Left lung (tissue), 10 donors: Measurements from ENCODE around the gene HOXD11. TPM values are rescaled to one million over a fixed set of nuclear protein-coding genes. Genes with fewer than 3 reads are reported as not detected.
A peak's percentile ranks its signal among the peaks of the same experiment; 100 is the strongest.

Experiments
- ATAC-seq: fragments of 200-7000 bp; cut with Tn5 transposase; one replicate; pipeline ENCODE4 v1.9.1; 2020; ENCODE audit warnings: moderate library complexity
- DNase-seq, 4 donors: peaks; one replicate each; pipeline ENCODE4 v3.0.0-alpha.2; 2013 to 2020
- H3K27ac ChIP-seq, 2 donors: fragments of 200-600 bp; sonication (generic) in 1 of 2; one replicate each; pipeline versions ENCODE4 v1.5.0 to v1.8.0; 2020 to 2021
- H3K27me3 ChIP-seq, 2 donors: fragments of 200-600 bp; sonication (generic) in 1 of 2; one replicate each; pipeline versions ENCODE4 v1.5.0 to v1.8.0; 2020 to 2021
- H3K36me3 ChIP-seq, 2 donors: fragments of 200-600 bp; sonication (generic) in 1 of 2; one replicate each; pipeline versions ENCODE4 v1.5.0 to v1.8.0; 2020 to 2021
- H3K4me1 ChIP-seq, 2 donors: fragments of 200-600 bp; one replicate each; pipeline ENCODE4 v1.8.0; 2021
- H3K4me3 ChIP-seq, 2 donors: fragments of 200-600 bp; sonication (generic) in 1 of 2; one replicate each; pipeline versions ENCODE4 v1.5.0 to v1.8.0; 2020 to 2021; ENCODE audit warnings: mild to moderate bottlenecking in 1 of 2
- H3K9me3 ChIP-seq, 2 donors: fragments of 200-600 bp; sonication (generic) in 1 of 2; one replicate each; pipeline versions ENCODE4 v1.5.0 to v1.8.0; 2020 to 2021
- intact Hi-C, 2 donors: fragments of 100-400 bp; cut with DNase I; formaldehyde crosslinking; loops; one replicate each; pipeline versions ENCODE4 v1.11.2 to v1.14.2; 2022
- polyA plus RNA-seq, 6 donors: library from polyadenylated mRNA; unstranded; fragments of 120-200 nt; gene quantifications; one replicate each; pipeline ENCODE4 v1.2.1, GENCODE V29; 2013; ENCODE audit not compliant: insufficient read length in 6 of 6
- total RNA-seq, 2 donors: library from RNA; stranded (reverse); fragmentation: NEBNext Ultra II Directional; extraction: Animal tissue kit (Norgen Biotek cat#: 25700); gene quantifications; one replicate each; pipeline ENCODE4 v1.2.1, GENCODE V29; 2021
- TF ChIP-seq, protein P1 (sequence below), 2 donors: fragments of 200-600 bp; sonication (generic) in 1 of 2; IDR thresholded peaks; one replicate each; pipeline versions ENCODE4 v1.5.0 to v1.8.0; 2021; ENCODE audit warnings: antibody characterized with exemption in 2 of 2
- donor health status: DM: no; HTN: yes; CAD: no.
- donor health status: DM: no; HTN: no; CAD: no.

Gene HOXD11
- total and polyA plus RNA-seq, 8 donors = 0.21 to 0.51 (median 0.25) TPM; not detected in 5

- peak overlapping the region in 1 of 2 donors; percentile 9 for H3K4me3 ChIP-seq
- H3K9me3 ChIP-seq = no peaks in the 10 kb centered on the region
- H3K27ac ChIP-seq = no peak overlapping the region
- TF ChIP-seq, protein P1, sequence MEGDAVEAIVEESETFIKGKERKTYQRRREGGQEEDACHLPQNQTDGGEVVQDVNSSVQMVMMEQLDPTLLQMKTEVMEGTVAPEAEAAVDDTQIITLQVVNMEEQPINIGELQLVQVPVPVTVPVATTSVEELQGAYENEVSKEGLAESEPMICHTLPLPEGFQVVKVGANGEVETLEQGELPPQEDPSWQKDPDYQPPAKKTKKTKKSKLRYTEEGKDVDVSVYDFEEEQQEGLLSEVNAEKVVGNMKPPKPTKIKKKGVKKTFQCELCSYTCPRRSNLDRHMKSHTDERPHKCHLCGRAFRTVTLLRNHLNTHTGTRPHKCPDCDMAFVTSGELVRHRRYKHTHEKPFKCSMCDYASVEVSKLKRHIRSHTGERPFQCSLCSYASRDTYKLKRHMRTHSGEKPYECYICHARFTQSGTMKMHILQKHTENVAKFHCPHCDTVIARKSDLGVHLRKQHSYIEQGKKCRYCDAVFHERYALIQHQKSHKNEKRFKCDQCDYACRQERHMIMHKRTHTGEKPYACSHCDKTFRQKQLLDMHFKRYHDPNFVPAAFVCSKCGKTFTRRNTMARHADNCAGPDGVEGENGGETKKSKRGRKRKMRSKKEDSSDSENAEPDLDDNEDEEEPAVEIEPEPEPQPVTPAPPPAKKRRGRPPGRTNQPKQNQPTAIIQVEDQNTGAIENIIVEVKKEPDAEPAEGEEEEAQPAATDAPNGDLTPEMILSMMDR (IDR thresholded peaks at IDR 0.05) = no peak
- no peaks in the 10 kb centered on the region for H3K36me3 ChIP-seq
- no peak for ATAC-seq
- DNase-seq = peak in 1 of 4 donors; percentile 49
- peaks cover 96 to 100% of the 10 kb centered on the region in 2 donors for H3K27me3 ChIP-seq
- H3K4me1 ChIP-seq = peaks cover 0 to 36% of the 10 kb centered on the region in 2 donors
- intact Hi-C loops = loop anchor here in 1 of 2 donors (5.0 to 10.0 kb wide), 4 partner anchors 423 to 1018 kb away; no protein-coding TSS in a partner anchor
These were observed 22.7 kb downstream of the HOXD11 start for GRCh38 chr2:176129813-176130146.

GRCh38 chr2:176130147-176130956, 23.3 kb downstream of the HOXD11 start:
- no peak for ATAC-seq
- Histone ChIP-seq H3K4me1 (peaks cover 0 to 36% of the 10 kb centered on the region in 2 donors), H3K27ac (no peak overlapping the region), H3K9me3 (no peaks in the 10 kb centered on the region), H3K36me3 (no peaks in the 10 kb centered on the region), H3K4me3 (peak overlapping the region in 1 of 2 donors; percentile 18), H3K27me3 (peaks cover 96 to 100% of the 10 kb centered on the region in 2 donors)
- DNase-seq = peak in 1 of 4 donors; percentile 80
- intact Hi-C loops = loop anchor here in 1 of 2 donors (5.0 to 10.0 kb wide), 2 partner anchors 507 to 684 kb away; no protein-coding TSS in a partner anchor
- TF ChIP-seq, protein P1 (IDR thresholded peaks at IDR 0.05) = no peak

GRCh38 chr2:176130957-176131847, 24.1 kb downstream of the HOXD11 start:
- intact Hi-C loops = loop anchor here in 1 of 2 donors (5.0 to 10.0 kb wide), 2 partner anchors 506 to 684 kb away; no protein-coding TSS in a partner anchor
- TF ChIP-seq, protein P1 (IDR thresholded peaks at IDR 0.05) = no peak
- Histone ChIP-seq H3K27ac (no peak overlapping the region), H3K4me1 (peaks cover under 1 to 36% of the 10 kb centered on the region in 2 donors), H3K4me3 (no peak overlapping the region), H3K36me3 (no peaks in the 10 kb centered on the region), H3K27me3 (peaks cover 96 to 100% of the 10 kb centered on the region in 2 donors), H3K9me3 (no peaks in the 10 kb centered on the region)
- DNase-seq (no peak), ATAC-seq (no peak)

GRCh38 chr2:176131848-176132158, 24.7 kb downstream of the HOXD11 start:
- peaks cover 6 to 42% of the 10 kb centered on the region in 2 donors for H3K4me1 ChIP-seq
- no peaks in the 10 kb centered on the region for H3K36me3 ChIP-seq
- no peaks in the 10 kb centered on the region for H3K9me3 ChIP-seq
- ATAC-seq (no peak), DNase-seq (no peak)
- no peak overlapping the region for H3K4me3 ChIP-seq
- H3K27me3 ChIP-seq = peaks cover 96 to 100% of the 10 kb centered on the region in 2 donors
- intact Hi-C loops = loop anchor here in 1 of 2 donors (5.0 to 10.0 kb wide), 2 partner anchors 505 to 683 kb away; no protein-coding TSS in a partner anchor
- H3K27ac ChIP-seq = no peak overlapping the region
- TF ChIP-seq, protein P1 (IDR thresholded peaks at IDR 0.05) = no peak
